ENCODE results near the gene LATS1. TPM values are rescaled to one million over a fixed set of nuclear protein-coding genes. Genes with fewer than 3 reads are reported as not detected.

The LATS1 gene
- total and polyA plus RNA-seq, 2 of the 8 experiments (the other 6 are each of a cell fraction or from before 2014, with no cell fraction given) = 8.9 to 21.7 TPM

DNA sequence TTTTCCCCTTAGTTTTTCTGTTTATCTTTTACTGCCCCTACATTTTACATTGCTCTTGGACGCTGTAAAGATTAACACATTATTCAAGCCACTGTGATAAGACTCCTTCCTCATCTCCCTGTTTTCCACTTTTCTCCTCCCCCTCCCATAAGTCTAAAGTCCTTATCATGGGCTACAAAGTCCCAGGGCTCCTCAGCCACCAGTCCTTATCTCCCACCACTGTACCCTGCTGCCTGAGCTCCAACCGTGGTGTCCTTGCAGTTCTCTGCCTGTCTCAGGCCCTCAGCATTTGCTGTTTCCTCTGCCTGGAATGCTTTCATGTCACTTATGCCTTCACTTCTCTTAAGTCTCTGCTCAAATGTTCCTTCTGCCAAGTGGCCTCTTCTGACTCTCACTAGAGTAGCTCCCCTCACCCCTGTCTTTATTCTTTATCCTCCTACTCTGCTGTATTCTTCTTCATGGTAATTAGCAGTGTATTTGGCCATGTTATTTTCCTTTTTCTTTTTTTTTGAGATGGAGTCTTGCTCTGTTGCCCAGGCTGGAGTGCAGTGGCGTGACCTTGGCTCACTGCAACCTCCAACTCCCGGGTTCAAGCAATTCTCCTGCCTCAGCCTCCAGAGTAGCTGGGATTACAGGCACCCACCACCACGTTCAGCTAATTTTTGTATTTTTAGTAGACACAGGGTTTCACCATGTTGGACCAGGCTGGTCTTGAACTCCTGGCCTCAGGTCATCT lies 10.8 kb upstream of the LATS1 start:
- FAIRE-seq (no peak), DNase-seq (ENCODE audit: low read depth in 1 of 2, low spot score in 2 of 2) (no peak)
- peaks cover 13 to 61% (median 39%) of the 10 kb centered on the region in 4 experiments for H3K36me3 ChIP-seq (ENCODE audit: control insufficient read depth in 2 of 4, insufficient read depth in 4 of 4, low read length in 3 of 4)
- H3K79me2 ChIP-seq (ENCODE audit: control insufficient read depth in 1 of 2, insufficient read depth in 2 of 2, low read length in 2 of 2) = no peaks in the 10 kb centered on the region
- no peak overlapping the region for H3K14ac ChIP-seq (ENCODE audit: insufficient read length)
- H3K23me2 ChIP-seq (ENCODE audit: low read depth, low read length) = no peaks in the 10 kb centered on the region
- H3K9me3 ChIP-seq (ENCODE audit: insufficient read depth in 2 of 2, low read depth in 1 of 2, low read length in 1 of 2) = no peaks in the 10 kb centered on the region
- H3K4me3 ChIP-seq (ENCODE audit: extremely low read depth in 1 of 4, insufficient read depth in 2 of 4, low read depth in 3 of 4, low read length in 4 of 4) = no peak overlapping the region
- CTCF ChIA-PET (ENCODE audit: partially characterized antibody) = interaction anchor here (1.6 kb wide), 1 partner anchor 11 kb away, joined by 6 read pairs; no protein-coding TSS in a partner anchor
- no peak overlapping the region for H3K18ac ChIP-seq (ENCODE audit: extremely low read depth, low read length)
- no peaks in the 10 kb centered on the region for H3K4me1 ChIP-seq (replicated peaks in 1 of 4; ENCODE audit: control insufficient read depth in 3 of 4, insufficient read depth in 4 of 4, low read length in 3 of 4)
- H3K56ac ChIP-seq (replicated peaks; ENCODE audit: insufficient read length, low read depth, low read length) = no peak overlapping the region
- no peaks in the 10 kb centered on the region for H3K79me1 ChIP-seq (ENCODE audit: low read depth, low read length)
- H2AFZ ChIP-seq (ENCODE audit: low read length) = no peak overlapping the region
- H3K23ac ChIP-seq (ENCODE audit: insufficient read length) = no peak overlapping the region
- peaks cover 0 to 1% of the 10 kb centered on the region in 2 experiments for H4K20me1 ChIP-seq (replicated peaks in 1 of 2; ENCODE audit: control insufficient read depth in 1 of 2, insufficient read depth in 2 of 2, low read length in 2 of 2)
- POLR2A ChIA-PET (ENCODE audit: partially characterized antibody) = interaction anchor here (1.1 to 1.4 kb wide), 2 partner anchors 9 to 10 kb away, joined by 3 to 4 read pairs; partner anchors contain the start of gene LATS1
- no peak overlapping the region for H2BK120ac ChIP-seq (replicated peaks; ENCODE audit: low read depth, low read length)
- H3K9ac ChIP-seq (replicated peaks in 1 of 4; ENCODE audit: extremely low read depth in 1 of 4, low read depth in 3 of 4, low read length in 3 of 4) = no peak overlapping the region
- H4K5ac ChIP-seq (ENCODE audit: insufficient read length, low read depth, low read length) = no peak overlapping the region
- no peak overlapping the region for H2BK20ac ChIP-seq (ENCODE audit: low read length)
- H3K4ac ChIP-seq (replicated peaks; ENCODE audit: insufficient read length, low read depth, low read length) = no peak overlapping the region
- no peak for TF ChIP-seq SP2 (IDR thresholded peaks at IDR 0.05; ENCODE audit: low read length)
- TF ChIP-seq KDM5A (IDR thresholded peaks at IDR 0.05; ENCODE audit: low read length) = no peak
- no peak for TF ChIP-seq RBBP5 (IDR thresholded peaks at IDR 0.05; ENCODE audit: borderline replicate concordance, low read depth, low read length)
- TF ChIP-seq SP1 (IDR thresholded peaks at IDR 0.05; ENCODE audit: low read depth, low read length) = no peak
- no peak for TF ChIP-seq MAFK (IDR thresholded peaks at IDR 0.05; ENCODE audit: low read depth, low read length)
- no peak for TF ChIP-seq TEAD4 (IDR thresholded peaks at IDR 0.05; ENCODE audit: low read depth, low read length)
- no peak for TF ChIP-seq BRCA1 (IDR thresholded peaks at IDR 0.05; ENCODE audit: low read depth, low read length)
- no peak for TF ChIP-seq YY1 (IDR thresholded peaks at IDR 0.05; ENCODE audit: low read depth, low read length)
- no peak for TF ChIP-seq RXRA (IDR thresholded peaks at IDR 0.05; ENCODE audit: insufficient read depth, low read depth, low read length)
- TF ChIP-seq JUN (IDR thresholded peaks at IDR 0.05; ENCODE audit: low read depth, low read length) = no peak
- no peak for TF ChIP-seq HDAC6 (IDR thresholded peaks at IDR 0.05; ENCODE audit: low read depth, low read length)
- no peak for TF ChIP-seq EGR1 (IDR thresholded peaks at IDR 0.05; ENCODE audit: borderline replicate concordance, low read depth, low read length)
- no peak for TF ChIP-seq NANOG (IDR thresholded peaks at IDR 0.05; ENCODE audit: insufficient read depth, low read depth, low read length, poor library complexity, severe bottlenecking)
- TF ChIP-seq BACH1 (IDR thresholded peaks at IDR 0.05; ENCODE audit: low read length) = no peak
- H4K91ac ChIP-seq (replicated peaks; ENCODE audit: insufficient read length, low read length) = no peak overlapping the region
- no peak overlapping the region for H3K4me2 ChIP-seq (ENCODE audit: insufficient read depth in 1 of 2, low read depth in 2 of 2, low read length in 2 of 2)
- no peak overlapping the region for H4K8ac ChIP-seq (ENCODE audit: extremely low read depth, insufficient read depth, low read length)
- WGBS, 2 experiments (ENCODE audit: extremely low coverage in 1 of 2, insufficient coverage in 1 of 2, insufficient read length in 1 of 2, insufficient replicate concordance in 2 of 2, low coverage in 1 of 2, low lambda C conversion rate in 2 of 2, missing lambda C conversion rate in 1 of 2) = 86% methylated on average over 4 of the region's 5 CpGs; no CpG with 5 or more reads in 1 of the 2 experiments
- H2BK12ac ChIP-seq (ENCODE audit: low read depth, low read length) = no peak overlapping the region
- no peak overlapping the region for H3K27ac ChIP-seq (ENCODE audit: low read depth, low read length)
- no peak overlapping the region for H2BK5ac ChIP-seq (ENCODE audit: low read depth, low read length)
- no peak overlapping the region for H2AK5ac ChIP-seq (ENCODE audit: low read depth, low read length)
- H3K27me3 ChIP-seq (replicated peaks in 1 of 4; ENCODE audit: control insufficient read depth in 3 of 4, extremely low read depth in 1 of 4, insufficient read depth in 3 of 4, low read length in 3 of 4) = no peaks in the 10 kb centered on the region
- no peak overlapping the region for H2BK15ac ChIP-seq (ENCODE audit: low read length)

Data from H1 (cell line).